OCI-LY1 (cell line): ENCODE data around the gene CCN6.

Experiments used
- EZH2 ChIP-seq: fragments of 200-600 bp; sonication (generic), shearing (Covaris generic); IDR thresholded peaks from 2 replicates; pipeline ENCODE4 v1.8.0; 2017; ENCODE audit warnings: borderline replicate concordance, mixed run types, mild to moderate bottlenecking, antibody characterized with exemption, low read length, moderate library complexity, mixed read lengths
- TF ChIP-seq, protein P1 (sequence below): fragments of 200-600 bp; sonication (generic), shearing (Covaris generic); IDR thresholded peaks from 2 replicates; pipeline ENCODE4 v1.5.1; 2017; ENCODE audit warnings: mild to moderate bottlenecking, antibody characterized with exemption, low read length, moderate library complexity, mixed read lengths

DNA sequence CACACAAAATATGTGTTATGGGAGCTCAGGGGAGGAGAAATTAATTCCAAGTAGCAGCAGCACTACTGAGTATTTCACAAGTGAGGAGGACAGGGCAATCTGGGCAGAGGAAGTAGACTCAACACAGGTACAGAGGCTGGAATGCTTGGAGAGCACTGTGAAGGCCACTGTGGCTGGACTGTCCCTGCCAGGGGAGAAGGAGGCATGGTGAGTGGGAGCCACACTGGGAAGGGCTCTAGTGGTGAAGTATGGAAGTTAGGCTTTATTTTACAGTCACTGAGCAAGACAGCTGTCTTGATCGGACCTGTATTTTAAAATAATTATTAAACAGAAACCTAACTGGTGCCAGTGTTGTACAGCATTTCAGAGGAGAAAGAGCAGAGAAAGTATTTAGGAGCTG lies 62.3 kb downstream of the CCN6 start:
- TF ChIP-seq, protein P1, sequence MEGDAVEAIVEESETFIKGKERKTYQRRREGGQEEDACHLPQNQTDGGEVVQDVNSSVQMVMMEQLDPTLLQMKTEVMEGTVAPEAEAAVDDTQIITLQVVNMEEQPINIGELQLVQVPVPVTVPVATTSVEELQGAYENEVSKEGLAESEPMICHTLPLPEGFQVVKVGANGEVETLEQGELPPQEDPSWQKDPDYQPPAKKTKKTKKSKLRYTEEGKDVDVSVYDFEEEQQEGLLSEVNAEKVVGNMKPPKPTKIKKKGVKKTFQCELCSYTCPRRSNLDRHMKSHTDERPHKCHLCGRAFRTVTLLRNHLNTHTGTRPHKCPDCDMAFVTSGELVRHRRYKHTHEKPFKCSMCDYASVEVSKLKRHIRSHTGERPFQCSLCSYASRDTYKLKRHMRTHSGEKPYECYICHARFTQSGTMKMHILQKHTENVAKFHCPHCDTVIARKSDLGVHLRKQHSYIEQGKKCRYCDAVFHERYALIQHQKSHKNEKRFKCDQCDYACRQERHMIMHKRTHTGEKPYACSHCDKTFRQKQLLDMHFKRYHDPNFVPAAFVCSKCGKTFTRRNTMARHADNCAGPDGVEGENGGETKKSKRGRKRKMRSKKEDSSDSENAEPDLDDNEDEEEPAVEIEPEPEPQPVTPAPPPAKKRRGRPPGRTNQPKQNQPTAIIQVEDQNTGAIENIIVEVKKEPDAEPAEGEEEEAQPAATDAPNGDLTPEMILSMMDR, result no peak
- no peak for TF ChIP-seq EZH2
